Measurements from ENCODE around the gene RASSF4. TPM values are rescaled to one million over a fixed set of nuclear protein-coding genes. Genes with fewer than 3 reads are reported as not detected.
A peak's percentile ranks its signal among the peaks of the same experiment; 100 is the strongest.

Gene RASSF4
- total and polyA plus RNA-seq, 11 donors: 48.3 to 125 (median 78.9) TPM

GRCh38 chr10:44916429-44916828 is 43.2 kb upstream of the RASSF4 start:
- no peak for ATAC-seq
- Histone ChIP-seq H3K27me3 (no peaks in the 10 kb centered on the region), H3K4me3 (no peak overlapping the region), H3K27ac (no peak overlapping the region), H3K36me3 (no peaks in the 10 kb centered on the region), H3K9me3 (no peaks in the 10 kb centered on the region), H3K4me1 (peaks cover 0 to 21% (median 11%) of the 10 kb centered on the region in 12 donors)
- WGBS, 4 donors: 92 to 96% (median 94%) methylated on average over 2 of the region's 2 CpGs
- TF ChIP-seq CTCF (IDR thresholded peaks at IDR 0.05) (no peak), POLR2A (IDR thresholded peaks at IDR 0.05) (no peak)
- DNase-seq: no peak
- intact Hi-C loops (cut with DNase I): no loop called here

GRCh38 chr10:44917848-44918247 is 41.8 kb upstream of the RASSF4 start:
- Histone ChIP-seq H3K27me3 (no peaks in the 10 kb centered on the region), H3K4me3 (no peak overlapping the region), H3K36me3 (no peaks in the 10 kb centered on the region), H3K4me1 (peaks cover 0 to 13% (median 10%) of the 10 kb centered on the region in 12 donors), H3K27ac (no peak overlapping the region), H3K9me3 (no peaks in the 10 kb centered on the region)
- TF ChIP-seq POLR2A (IDR thresholded peaks at IDR 0.05) (no peak), CTCF (IDR thresholded peaks at IDR 0.05) (no peak)
- intact Hi-C loops (cut with DNase I): no loop called here
- DNase-seq (no peak), ATAC-seq (no peak)
- 78 to 88% (median 84%) methylated on average over 3 of the region's 3 CpGs for WGBS, 4 donors

- TF ChIP-seq CTCF (IDR thresholded peaks at IDR 0.05): no peak
- intact Hi-C loops (cut with DNase I): no loop called here
- H3K4me3 ChIP-seq: no peak overlapping the region
- H3K36me3 ChIP-seq: no peaks in the 10 kb centered on the region
- no peak for ATAC-seq
- H3K27me3 ChIP-seq: no peaks in the 10 kb centered on the region
- no peaks in the 10 kb centered on the region for H3K9me3 ChIP-seq
- DNase-seq: peak in 1 of 5 donors; percentile 5
- no peaks in the 10 kb centered on the region for H3K4me1 ChIP-seq
- H3K27ac ChIP-seq: no peak overlapping the region
- 84 to 100% (median 90%) methylated on average over 2 to 3 of the region's 3 CpGs for WGBS, 4 donors
Observed at GRCh38 chr10:44920252-44920651, 39.4 kb upstream of the RASSF4 start.

GRCh38 chr10:44921061-44921460 is 38.5 kb upstream of the RASSF4 start:
- no peak for ATAC-seq
- Histone ChIP-seq H3K27me3 (no peaks in the 10 kb centered on the region), H3K9me3 (no peaks in the 10 kb centered on the region), H3K36me3 (no peaks in the 10 kb centered on the region), H3K27ac (no peak overlapping the region), H3K4me3 (no peak overlapping the region), H3K4me1 (no peaks in the 10 kb centered on the region)
- peak in 1 of 5 donors; percentile 11 for DNase-seq
- no peak for TF ChIP-seq CTCF (IDR thresholded peaks at IDR 0.05)
- TF ChIP-seq POLR2A (IDR thresholded peaks at IDR 0.05): no peak
- 86 to 94% (median 91%) methylated on average over 5 of the region's 5 CpGs for WGBS, 4 donors
- intact Hi-C loops (cut with DNase I): no loop called here

Data from heart left ventricle (tissue), 16 donors.